ENCODE data around the gene DAAM2. TPM values are rescaled to one million over a fixed set of nuclear protein-coding genes. Genes with fewer than 3 reads are reported as not detected.

Gene DAAM2
- polyA plus RNA-seq, 3 donors from 2014 or later, result not detected

GRCh38 chr6:39953076-39953618, 161.0 kb downstream of the DAAM2 start:
- DNase-seq, result no peak
- Mint-ChIP-seq H3K36me3 (no peaks in the 10 kb centered on the region), H3K27me3 (ENCODE audit: low read depth in 3 of 3) (peaks cover 0 to 4% (median 2%) of the 10 kb centered on the region in 3 donors), H3K4me3 (no peak overlapping the region), H3K4me1 (no peaks in the 10 kb centered on the region), H3K27ac (no peak overlapping the region), H3K9me3 (no peaks in the 10 kb centered on the region)

Other genes starting within 250 kb of the DAAM2 start
- not detected for gene KIF6, start 67.0 kb upstream of the DAAM2 start, polyA plus RNA-seq
- under 1 TPM; 0.39 to 0.93 (median 0.59) TPM for gene MOCS1, start 142.1 kb downstream of the DAAM2 start, polyA plus RNA-seq

All from immature natural killer cell (primary cell).